Activated CD4-positive, alpha-beta T cell treated with anti-CD3 and anti-CD28 coated beads, Interleukin-2, amount 10 ng/mL, durations not matched to agents 24 days and 14 days (primary cell): Measurements from ENCODE around the gene TMPRSS6. TPM values are rescaled to one million over a fixed set of nuclear protein-coding genes. Genes with fewer than 3 reads are reported as not detected.

Source experiments
- DNase-seq: peaks from one replicate; pipeline ENCODE4 v3.0.0; 2022
- H3K27ac Mint-ChIP-seq: one replicate; pipeline ENCODE4 v1.8.0; 2022; ENCODE audit warnings: mild to moderate bottlenecking, mixed read lengths
- H3K27me3 Mint-ChIP-seq: one replicate; pipeline ENCODE4 v1.8.0; 2022; ENCODE audit warnings: mixed read lengths
- H3K36me3 Mint-ChIP-seq: one replicate; pipeline ENCODE4 v1.8.0; 2022; ENCODE audit warnings: low read depth, mild to moderate bottlenecking, mixed read lengths
- H3K4me1 Mint-ChIP-seq: one replicate; pipeline ENCODE4 v1.8.0; 2021; ENCODE audit warnings: mixed read lengths
- H3K4me3 Mint-ChIP-seq: one replicate; pipeline ENCODE4 v1.8.0; 2022; ENCODE audit warnings: mild to moderate bottlenecking, moderate library complexity, mixed read lengths
- H3K9me3 Mint-ChIP-seq: one replicate; pipeline ENCODE4 v1.8.0; 2021; ENCODE audit warnings: mixed read lengths
- intact Hi-C: fragments of 100-400 bp; cut with micrococcal nuclease; formaldehyde crosslinking; loops from one replicate; pipeline ENCODE4 v1.15.1; 2023
- total RNA-seq: library from RNA; stranded (reverse); gene quantifications from 2 replicates; pipeline ENCODE4 v1.2.3, GENCODE V29; 2022

The TMPRSS6 gene
- total RNA-seq, 1 donor from 2014 or later: 6.8 TPM

DNA sequence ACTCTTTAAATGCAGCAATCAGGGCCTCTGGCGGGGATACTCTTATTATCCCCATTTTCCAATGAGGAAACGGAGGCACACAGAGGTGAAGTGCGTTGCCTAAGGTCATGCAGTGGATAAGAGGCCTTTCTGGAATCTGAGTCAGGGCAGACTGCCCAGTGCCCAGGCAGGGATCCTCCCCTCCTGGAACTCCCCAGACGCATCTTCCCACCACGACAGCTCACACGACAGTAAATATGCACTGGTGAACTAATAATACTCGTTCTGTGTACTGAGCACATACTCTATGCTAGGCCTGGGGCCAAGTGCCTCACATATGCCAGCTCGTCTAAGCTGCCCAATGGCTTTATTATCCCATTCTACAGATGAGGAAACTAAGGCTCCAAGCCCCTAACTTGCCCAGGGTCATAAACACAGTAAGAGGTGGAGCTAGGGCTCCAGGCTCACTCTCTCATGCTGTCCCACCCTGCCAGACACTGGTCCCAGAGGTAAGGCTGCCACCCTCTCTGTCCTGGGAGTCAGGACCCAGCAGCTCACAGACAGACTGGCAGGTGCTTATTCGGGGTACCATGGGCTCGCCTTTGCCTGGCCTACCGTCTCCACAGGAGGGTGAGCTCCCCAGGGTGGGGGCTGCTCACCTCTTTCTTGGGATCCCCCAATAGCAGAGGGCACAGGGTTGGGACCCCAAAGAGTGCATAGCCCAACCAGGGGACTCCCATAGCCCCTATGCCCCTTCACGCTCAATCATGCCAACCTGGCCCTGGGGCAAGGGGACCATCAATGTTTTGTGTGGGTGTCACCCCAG lies 37.9 kb upstream of the TMPRSS6 start:
- peaks cover 64% of the 10 kb centered on the region for H3K36me3 Mint-ChIP-seq
- peak overlapping the region; percentile 96 for H3K4me3 Mint-ChIP-seq
- peaks cover 2% of the 10 kb centered on the region for H3K27me3 Mint-ChIP-seq
- peaks cover 67% of the 10 kb centered on the region for H3K4me1 Mint-ChIP-seq
- intact Hi-C loops: no loop called here
- H3K27ac Mint-ChIP-seq: peak overlapping the region; percentile 99
- DNase-seq: no peak
- H3K9me3 Mint-ChIP-seq: peaks cover 9% of the 10 kb centered on the region

DNA sequence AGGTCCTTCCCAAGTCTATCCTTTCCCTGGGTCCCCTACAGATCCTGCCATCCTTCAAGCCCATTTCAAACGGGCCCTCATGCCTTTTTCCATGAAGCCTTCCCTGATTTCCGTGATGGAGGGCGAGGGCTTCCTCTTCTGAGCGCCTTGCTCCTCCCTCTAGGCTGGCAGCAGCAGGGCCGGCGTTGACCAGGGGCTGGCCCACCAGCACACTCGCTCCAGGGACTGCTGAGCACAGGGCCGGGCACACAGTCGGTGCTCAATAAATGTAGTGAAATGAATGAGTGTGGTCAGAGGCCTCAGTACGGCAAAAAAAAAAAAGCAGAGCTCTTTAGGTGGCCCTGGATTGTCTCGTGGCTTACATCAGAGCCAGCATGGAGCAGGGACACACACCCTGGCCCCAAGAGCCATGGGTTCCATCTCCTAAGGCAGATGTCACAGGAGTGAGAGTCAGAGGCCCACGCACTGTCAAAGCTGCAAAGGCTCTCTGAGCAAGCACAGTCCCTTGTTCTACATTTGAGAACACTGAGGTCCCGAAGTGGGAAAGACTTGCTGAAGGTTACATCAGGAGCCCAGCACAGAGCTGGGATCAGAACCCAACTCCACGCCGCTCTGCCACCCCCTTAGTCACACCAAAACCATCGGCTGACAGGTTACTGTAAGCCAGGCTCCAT lies 37.1 kb upstream of the TMPRSS6 start:
- peaks cover 2% of the 10 kb centered on the region for H3K27me3 Mint-ChIP-seq
- H3K4me3 Mint-ChIP-seq: peak overlapping the region; percentile 96
- peak overlapping the region; percentile 99 for H3K27ac Mint-ChIP-seq
- peaks cover 65% of the 10 kb centered on the region for H3K4me1 Mint-ChIP-seq
- peaks cover 9% of the 10 kb centered on the region for H3K9me3 Mint-ChIP-seq
- H3K36me3 Mint-ChIP-seq: peaks cover 69% of the 10 kb centered on the region
- no peak for DNase-seq
- intact Hi-C loops: no loop called here

DNA sequence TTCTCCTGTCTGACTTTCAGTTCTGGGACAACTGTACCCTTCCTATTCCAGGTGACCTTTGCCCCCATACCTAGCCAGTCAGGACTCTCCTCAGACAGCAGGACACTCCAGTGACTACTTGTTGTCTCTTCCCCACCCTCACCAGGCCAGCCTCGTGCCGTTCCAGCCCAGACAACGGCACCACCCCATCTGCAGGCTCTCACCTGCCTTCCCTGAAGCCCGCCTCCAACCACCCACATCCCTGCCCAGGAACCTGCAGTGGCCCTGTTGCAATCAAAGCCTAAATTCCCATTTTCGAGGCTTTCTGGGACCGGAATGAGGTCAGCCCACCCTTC lies 36.5 kb upstream of the TMPRSS6 start:
- peaks cover 59% of the 10 kb centered on the region for H3K4me1 Mint-ChIP-seq

DNA sequence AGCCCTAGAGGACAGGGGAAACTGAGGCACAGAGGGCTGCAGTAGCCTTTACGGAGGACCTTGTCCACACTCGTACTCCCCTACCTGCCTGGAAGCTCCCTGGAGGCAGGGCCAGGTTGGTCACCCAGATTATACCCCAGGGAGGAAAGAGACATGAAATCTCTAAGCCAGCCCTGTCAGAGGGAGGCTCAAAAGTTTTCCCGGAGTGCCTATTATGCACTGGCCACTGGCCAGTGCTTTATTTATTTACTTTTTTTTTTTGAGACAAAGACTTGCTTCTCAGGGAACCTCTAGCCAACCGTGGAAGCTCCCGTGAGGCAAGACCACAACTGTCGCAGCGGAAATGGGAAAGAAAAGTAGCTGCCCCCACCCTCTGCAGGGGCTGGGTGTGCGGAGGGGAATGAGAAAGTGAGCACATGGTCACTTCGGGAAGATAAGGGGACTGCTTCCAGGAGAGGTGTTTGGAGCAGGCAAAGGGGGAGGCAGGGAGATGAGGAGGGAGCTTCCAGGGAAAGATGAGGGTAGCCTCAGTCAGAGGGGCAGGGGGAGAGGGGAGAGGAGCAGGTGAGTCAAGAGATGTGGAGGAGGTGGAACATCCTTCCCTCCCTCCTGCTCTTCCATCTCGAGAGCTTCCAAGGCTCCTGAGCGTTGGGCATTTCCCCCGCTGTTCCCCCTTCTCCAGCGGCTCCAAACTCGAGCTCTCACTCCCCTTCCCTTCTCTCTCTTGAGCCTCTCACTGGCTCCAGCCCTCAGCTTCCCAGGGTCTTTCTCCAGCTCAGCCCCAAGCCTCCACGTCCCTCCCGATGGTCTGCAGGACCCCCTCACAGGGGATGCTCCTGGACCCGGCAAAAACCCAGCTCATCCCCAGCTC lies 35.9 kb upstream of the TMPRSS6 start:
- Mint-ChIP-seq H3K27me3 (peaks cover 2% of the 10 kb centered on the region), H3K4me1 (peaks cover 57% of the 10 kb centered on the region), H3K4me3 (peak overlapping the region; percentile 96), H3K9me3 (no peaks in the 10 kb centered on the region), H3K36me3 (peaks cover 72% of the 10 kb centered on the region), H3K27ac (peak overlapping the region; percentile 99)
- DNase-seq: no peak
- intact Hi-C loops: no loop called here

More for the DNA sequence above, 36.5 kb upstream of the TMPRSS6 start:
- peaks cover 5% of the 10 kb centered on the region for H3K9me3 Mint-ChIP-seq
- peaks cover 2% of the 10 kb centered on the region for H3K27me3 Mint-ChIP-seq
- H3K4me3 Mint-ChIP-seq: peak overlapping the region; percentile 96
- H3K27ac Mint-ChIP-seq: peak overlapping the region; percentile 99
- intact Hi-C loops: no loop called here
- peaks cover 68% of the 10 kb centered on the region for H3K36me3 Mint-ChIP-seq
- no peak for DNase-seq

DNA sequence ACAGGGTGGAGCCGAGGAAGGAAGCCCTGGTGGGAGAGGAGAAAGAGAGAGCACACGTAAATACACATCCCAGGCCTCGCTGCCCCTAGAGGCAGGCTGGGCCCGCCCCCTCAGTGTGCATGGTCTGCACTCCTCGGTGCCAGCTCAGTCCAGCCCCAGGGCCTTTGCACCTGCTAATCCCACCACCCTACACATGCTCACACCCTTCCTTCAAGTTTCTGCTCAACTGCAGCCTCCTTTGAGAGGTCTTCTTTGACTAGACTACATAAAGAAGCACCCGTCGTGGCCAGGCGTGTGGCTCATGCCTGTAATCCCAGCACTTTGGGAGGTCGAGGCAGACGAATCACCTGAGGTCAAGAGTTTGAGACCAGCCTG lies 34.7 kb upstream of the TMPRSS6 start:
- Mint-ChIP-seq H3K9me3 (no peaks in the 10 kb centered on the region), H3K4me3 (no peak overlapping the region), H3K27me3 (no peaks in the 10 kb centered on the region), H3K4me1 (peaks cover 59% of the 10 kb centered on the region), H3K36me3 (peaks cover 73% of the 10 kb centered on the region), H3K27ac (peak overlapping the region; percentile 99)
- intact Hi-C loops: no loop called here
- DNase-seq: no peak

DNA sequence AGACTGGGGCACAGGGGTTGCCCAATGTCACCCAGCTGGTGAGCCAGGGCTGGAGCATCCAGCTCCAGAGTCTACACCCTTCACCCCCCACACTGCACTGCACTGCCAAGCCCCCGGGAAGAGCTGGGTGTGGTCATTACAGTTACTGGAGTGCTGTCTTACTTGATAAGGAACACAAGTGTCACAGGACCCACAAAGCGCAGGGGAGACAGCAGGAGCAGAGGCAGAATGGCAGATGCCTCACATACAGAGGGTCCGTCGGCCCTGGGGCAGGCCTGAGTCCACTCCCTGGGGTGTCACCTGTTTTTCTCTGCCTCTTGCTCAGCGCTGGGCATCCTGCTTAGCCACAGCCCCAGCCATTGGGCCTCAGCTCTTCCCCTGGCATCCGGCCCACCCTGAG lies 32.5 kb upstream of the TMPRSS6 start:
- peaks cover 63% of the 10 kb centered on the region for H3K4me1 Mint-ChIP-seq
- intact Hi-C loops: no loop called here
- H3K4me3 Mint-ChIP-seq: no peak overlapping the region
- no peaks in the 10 kb centered on the region for H3K27me3 Mint-ChIP-seq
- H3K9me3 Mint-ChIP-seq: no peaks in the 10 kb centered on the region
- peaks cover 80% of the 10 kb centered on the region for H3K36me3 Mint-ChIP-seq
- H3K27ac Mint-ChIP-seq: no peak overlapping the region
- DNase-seq: no peak

DNA sequence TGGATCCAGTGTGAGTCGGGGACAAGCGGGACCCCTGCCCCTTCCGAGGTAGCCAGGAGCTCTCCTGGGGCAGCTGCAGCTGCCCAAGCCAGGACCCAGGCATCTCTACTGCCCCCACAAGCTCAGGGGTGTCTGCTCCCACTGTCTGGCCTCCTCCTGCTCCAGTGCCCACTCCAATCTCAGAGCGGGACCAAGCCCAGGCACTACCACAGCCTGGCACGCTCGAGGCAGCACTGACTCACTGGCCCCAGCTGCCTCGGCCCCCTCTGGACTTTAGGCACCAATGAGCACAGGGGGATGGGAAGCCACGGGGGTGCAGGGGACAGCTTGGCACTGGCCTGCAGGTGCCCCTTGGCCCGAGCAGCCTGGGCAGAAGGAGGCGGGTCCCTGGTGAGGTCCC lies 32.0 kb upstream of the TMPRSS6 start:
- Mint-ChIP-seq H3K4me1 (peaks cover 63% of the 10 kb centered on the region), H3K27me3 (no peaks in the 10 kb centered on the region), H3K4me3 (no peak overlapping the region), H3K36me3 (peaks cover 81% of the 10 kb centered on the region), H3K27ac (no peak overlapping the region), H3K9me3 (no peaks in the 10 kb centered on the region)
- DNase-seq: no peak
- intact Hi-C loops: no loop called here

DNA sequence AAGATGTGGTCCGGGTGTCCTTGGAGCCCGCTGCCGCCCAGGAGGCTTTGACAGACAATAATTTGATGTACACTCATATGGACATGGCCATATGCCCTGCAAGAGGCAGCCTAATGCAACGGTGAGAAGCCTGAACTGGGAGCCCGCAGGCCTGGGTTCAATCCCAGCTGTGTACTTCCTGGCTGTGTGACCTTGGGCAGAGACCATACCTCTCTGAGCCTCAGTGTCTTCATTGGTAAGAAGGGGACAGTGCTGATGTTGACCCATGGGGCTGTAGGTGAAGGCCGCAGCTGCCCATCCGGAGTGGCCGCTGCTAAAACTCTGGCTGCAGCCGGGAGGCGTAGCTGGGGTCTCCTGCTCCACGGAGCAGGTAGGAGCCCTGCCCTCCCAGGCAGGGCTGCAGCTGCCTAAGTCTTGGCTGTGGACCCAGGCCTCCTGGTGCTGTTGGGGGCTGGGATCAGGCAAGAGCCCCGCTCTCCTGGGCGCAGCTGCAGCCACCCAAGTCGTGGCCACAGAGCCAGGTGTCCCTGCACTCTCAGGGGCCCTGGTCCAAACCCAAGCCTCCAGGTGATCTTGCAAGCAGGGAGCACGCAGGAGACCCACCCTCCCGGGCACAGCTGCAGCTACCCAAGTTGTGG lies 31.3 kb upstream of the TMPRSS6 start:
- H3K27ac Mint-ChIP-seq: peak overlapping the region; percentile 72
- peaks cover 58% of the 10 kb centered on the region for H3K4me1 Mint-ChIP-seq
- no peaks in the 10 kb centered on the region for H3K27me3 Mint-ChIP-seq
- no peak for DNase-seq
- H3K9me3 Mint-ChIP-seq: no peaks in the 10 kb centered on the region
- H3K36me3 Mint-ChIP-seq: peaks cover 77% of the 10 kb centered on the region
- intact Hi-C loops: no loop called here
- no peak overlapping the region for H3K4me3 Mint-ChIP-seq

DNA sequence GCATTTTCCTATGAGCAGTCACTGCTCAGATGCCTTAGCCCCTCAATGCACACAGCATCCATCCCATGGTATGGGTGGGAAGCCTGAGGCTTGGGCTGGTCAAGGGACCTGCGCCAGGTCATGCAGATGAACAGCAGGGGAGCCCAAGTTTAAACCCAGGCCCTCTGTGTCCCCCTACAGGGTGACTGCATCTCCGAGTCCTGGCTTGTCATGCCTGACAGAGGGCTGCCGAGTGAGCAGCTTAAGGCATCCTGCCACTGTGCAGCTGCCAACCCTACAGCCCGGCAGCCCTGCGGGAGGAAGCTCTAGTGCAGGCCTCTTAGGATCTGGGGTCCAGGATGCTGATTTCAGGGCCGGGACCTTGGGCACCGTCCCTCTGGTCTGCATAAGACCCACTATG lies 30.2 kb upstream of the TMPRSS6 start:
- H3K36me3 Mint-ChIP-seq: peaks cover 79% of the 10 kb centered on the region
- no peak overlapping the region for H3K4me3 Mint-ChIP-seq
- no peaks in the 10 kb centered on the region for H3K27me3 Mint-ChIP-seq
- peak overlapping the region; percentile 97 for H3K27ac Mint-ChIP-seq
- intact Hi-C loops: loop anchor here (1.0 kb wide), 1 partner anchor 10 kb away; the partner anchor contains the start of gene IL2RB
- no peaks in the 10 kb centered on the region for H3K9me3 Mint-ChIP-seq
- DNase-seq: no peak
- peaks cover 54% of the 10 kb centered on the region for H3K4me1 Mint-ChIP-seq

DNA sequence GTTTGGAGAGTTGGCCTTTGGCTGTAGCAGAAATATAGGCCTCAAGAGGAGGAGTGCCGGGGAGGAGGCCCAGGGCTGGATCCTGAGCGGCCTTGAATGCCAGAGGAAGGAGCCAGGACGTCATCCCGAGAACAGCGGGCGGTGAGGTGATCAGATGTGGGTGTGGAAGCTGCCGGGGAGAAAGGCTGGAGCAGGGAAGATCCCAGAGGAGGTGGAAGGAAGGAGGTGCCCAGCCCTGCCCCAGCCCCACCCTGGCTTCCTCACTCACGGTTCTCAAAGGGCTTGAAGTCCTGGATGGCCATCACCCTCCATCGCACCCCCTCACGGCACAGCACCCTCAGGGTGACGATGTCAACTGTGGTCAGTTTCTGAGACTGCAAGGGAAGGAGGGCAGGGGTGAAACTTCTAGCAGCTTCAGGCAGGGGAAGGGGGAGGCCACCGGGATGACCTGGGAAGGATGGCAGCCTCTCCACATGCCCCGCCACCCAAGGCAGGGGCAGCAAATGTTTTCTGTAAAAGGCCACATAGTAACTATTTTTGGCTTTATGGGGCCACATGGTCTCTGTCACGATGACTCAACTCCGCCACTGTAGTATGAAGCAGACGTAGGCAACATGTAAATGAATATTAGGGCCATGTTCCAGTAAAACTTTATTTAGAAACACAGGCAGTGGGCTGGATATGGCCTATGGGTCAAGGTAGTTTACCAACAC lies 29.5 kb upstream of the TMPRSS6 start:
- Mint-ChIP-seq H3K27ac (peak overlapping the region; percentile 97), H3K36me3 (peaks cover 80% of the 10 kb centered on the region), H3K9me3 (no peaks in the 10 kb centered on the region), H3K4me3 (peak overlapping the region; percentile 45), H3K4me1 (peaks cover 51% of the 10 kb centered on the region), H3K27me3 (no peaks in the 10 kb centered on the region)
- intact Hi-C loops: loop anchor here (1.0 kb wide), 3 partner anchors 10 to 24 kb away; partner anchors contain the start of gene IL2RB
- no peak for DNase-seq

DNA sequence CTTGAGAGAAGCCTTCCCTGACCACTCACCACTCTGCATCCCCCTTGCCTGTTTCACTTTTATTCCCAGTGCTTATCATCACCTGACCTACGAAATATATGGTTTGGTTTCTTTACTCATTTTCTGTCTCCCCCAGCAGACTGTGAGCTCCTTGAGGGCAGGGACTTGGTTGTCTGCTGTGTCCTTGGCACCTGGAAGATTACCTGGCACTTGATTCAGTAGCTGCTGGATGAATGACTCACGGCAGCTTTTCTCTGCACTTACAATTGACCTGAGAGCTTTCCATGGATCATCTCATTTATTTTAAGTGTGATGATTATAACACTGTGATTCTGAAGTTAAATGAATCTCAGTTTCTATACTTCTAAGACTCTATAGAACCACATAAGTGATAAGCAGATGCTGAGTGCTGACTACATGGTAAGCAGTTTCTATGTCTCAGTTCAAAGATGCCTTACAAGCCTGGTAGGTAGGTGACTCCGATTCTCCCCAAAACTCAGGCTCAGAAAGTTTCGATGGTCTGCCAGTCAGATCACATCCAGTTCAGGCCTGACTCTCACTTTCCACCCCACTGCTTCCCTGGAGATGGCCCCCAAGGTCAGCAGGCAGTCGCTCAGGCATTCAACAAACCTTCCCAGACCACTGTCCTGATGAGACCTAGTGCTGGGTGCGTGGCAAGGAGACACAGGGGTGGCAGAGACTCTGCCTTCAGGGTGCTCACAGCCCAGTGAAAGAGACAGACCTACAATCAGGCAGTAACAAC lies 28.6 kb upstream of the TMPRSS6 start:
- intact Hi-C loops: loop anchor here (1.0 kb wide), 2 partner anchors 16 to 25 kb away; no protein-coding TSS in a partner anchor
- H3K36me3 Mint-ChIP-seq: peaks cover 79% of the 10 kb centered on the region
- peak overlapping the region; percentile 45 for H3K4me3 Mint-ChIP-seq
- no peaks in the 10 kb centered on the region for H3K27me3 Mint-ChIP-seq
- no peaks in the 10 kb centered on the region for H3K9me3 Mint-ChIP-seq
- DNase-seq: no peak
- H3K27ac Mint-ChIP-seq: peak overlapping the region; percentile 97
- H3K4me1 Mint-ChIP-seq: peaks cover 43% of the 10 kb centered on the region

DNA sequence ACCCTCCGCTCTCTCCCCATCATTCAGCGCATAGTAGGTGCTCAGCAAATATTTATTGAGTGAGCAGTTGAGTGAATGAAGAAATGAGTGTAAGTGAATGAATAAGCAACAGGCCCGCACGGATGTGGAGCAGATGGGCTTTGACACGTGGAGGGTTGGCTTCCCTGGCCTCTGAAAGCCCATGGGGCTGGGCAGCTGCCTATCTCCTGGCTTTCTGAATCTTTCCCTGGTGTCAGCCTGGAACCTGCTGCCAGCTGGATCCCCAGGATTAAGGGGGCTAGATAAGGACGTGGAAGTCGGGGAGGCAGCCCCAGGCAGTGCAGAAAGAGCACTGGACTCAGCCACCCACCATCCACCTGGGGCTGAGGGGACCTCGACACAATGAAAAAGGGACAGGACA lies 27.6 kb upstream of the TMPRSS6 start:
- no peak for DNase-seq
- H3K27me3 Mint-ChIP-seq: no peaks in the 10 kb centered on the region
- intact Hi-C loops: no loop called here
- peaks cover 80% of the 10 kb centered on the region for H3K36me3 Mint-ChIP-seq
- H3K9me3 Mint-ChIP-seq: no peaks in the 10 kb centered on the region
- peaks cover 46% of the 10 kb centered on the region for H3K4me1 Mint-ChIP-seq
- H3K4me3 Mint-ChIP-seq: no peak overlapping the region
- peak overlapping the region; percentile 97 for H3K27ac Mint-ChIP-seq
